A549 (cell line): Measurements from ENCODE around the gene GCC1. TPM values are rescaled to one million over a fixed set of nuclear protein-coding genes. Genes with fewer than 3 reads are reported as not detected.

Source experiments
- ATAC-seq, 2 experiments: fragments of 200-7000 bp in 1 of 2; fragments of >200 bp in 1 of 2; cut with Nextera tagmentation in 1 of 2; cut with Tn5 transposase in 1 of 2; 3 replicates each; pipeline versions ENCODE4 v1.8.0 to v1.9.1; 2018 to 2020; ENCODE audit warnings: mild to moderate bottlenecking in 1 of 2, moderate library complexity in 1 of 2
- CTCF ChIA-PET: fragments of 300-600 bp; sonication (Branson Sonifier 250); formaldehyde crosslinking; extraction: SDS; loops from one replicate; lab custom pipeline; 2021; ENCODE audit warnings: antibody characterized with exemption, inconsistent platforms; lab: Yijun Ruan, JAX
- POLR2A ChIA-PET: fragments of 350-600 bp; formaldehyde crosslinking; extraction: SDS; loops from one replicate; lab custom pipeline; 2021; ENCODE audit warnings: antibody characterized with exemption, inconsistent platforms; lab: Yijun Ruan, JAX
- DNase-seq, 2 experiments: peaks; one replicate each; pipeline versions ENCODE4 v3.0.0 to v3.0.0-alpha.2; 2011 to 2016; ENCODE audit warnings: low read depth in 1 of 2, low spot score in 1 of 2
- FAIRE-seq: peaks from 2 replicates; lab custom pipeline; 2011; peaks lifted over from hg19 to GRCh38; lab: Jason Lieb, UNC
- H3K27ac ChIP-seq, 2 experiments: fragments of >200 bp; sonication (Bioruptor Twin); formaldehyde crosslinking; 3 replicates each; pipeline ENCODE4 v1.5.1; 2016 to 2017
- H3K4me1 ChIP-seq: fragments of >200 bp; sonication (Bioruptor Twin); formaldehyde crosslinking; 3 replicates; pipeline ENCODE4 v1.6.1; 2016
- H3K4me2 ChIP-seq: fragments of >200 bp; sonication (Bioruptor Twin); formaldehyde crosslinking; 3 replicates; pipeline ENCODE4 v1.6.1; 2016
- H3K4me3 ChIP-seq: fragments of >200 bp; sonication (Bioruptor Twin); formaldehyde crosslinking; 3 replicates; pipeline ENCODE4 v1.5.1; 2016
- H3K9me3 ChIP-seq: fragments of >200 bp; sonication (Bioruptor Twin); formaldehyde crosslinking; 3 replicates; pipeline ENCODE4 v1.6.1; 2016
- CBX8 ChIP-seq: fragments of 200-600 bp; sonication (generic); IDR thresholded peaks from 2 replicates; pipeline ENCODE4 v1.6.1; 2016
- CTCF ChIP-seq: fragments of >200 bp; sonication (Bioruptor Twin); formaldehyde crosslinking; IDR thresholded peaks from 3 replicates; pipeline ENCODE4 v1.5.1; 2016
- E2F6 ChIP-seq: IDR thresholded peaks from 2 replicates; pipeline ENCODE4 v1.6.1; 2012; ENCODE audit warnings: low read depth, borderline replicate concordance
- EHF ChIP-seq: fragments of 250-450 bp; sonication (Bioruptor Pico); IDR thresholded peaks from 2 replicates; pipeline ENCODE4 v1.5.0; 2020; ENCODE audit warnings: mild to moderate bottlenecking
- EHMT2 ChIP-seq: fragments of 200-600 bp; sonication (generic); IDR thresholded peaks from 2 replicates; pipeline ENCODE4 v1.6.1; 2016; ENCODE audit warnings: antibody characterized with exemption, low read depth, mild to moderate bottlenecking, moderate library complexity
- ELK1 ChIP-seq: fragments of 150-350 bp; IDR thresholded peaks from 2 replicates; pipeline ENCODE4 v1.6.1; 2014; ENCODE audit warnings: low read depth, mild to moderate bottlenecking, low read length
- EP300 ChIP-seq, 2 experiments: fragments of >200 bp; sonication (Bioruptor Twin); formaldehyde crosslinking; IDR thresholded peaks; 2 replicates in 1 of 2; 3 replicates in 1 of 2; pipeline ENCODE4 v1.6.1; 2016 to 2017
- FOSL2 ChIP-seq, 2 experiments: fragments of 450-650 bp in 1 of 2; fragments of >200 bp in 1 of 2; sonication (Bioruptor Twin) in 1 of 2; formaldehyde crosslinking; IDR thresholded peaks; 2 replicates each; pipeline versions ENCODE4 v1.5.0 to v1.6.1; 2016 to 2020; ENCODE audit warnings: mild to moderate bottlenecking in 1 of 2, moderate library complexity in 1 of 2
- HDAC2 ChIP-seq: fragments of 200-600 bp; sonication (generic); IDR thresholded peaks from 2 replicates; pipeline ENCODE4 v1.6.1; 2016
- HEYL ChIP-seq: fragments of 250-450 bp; sonication (Bioruptor Pico); IDR thresholded peaks from 2 replicates; pipeline ENCODE4 v1.8.0; 2021; ENCODE audit warnings: mild to moderate bottlenecking, moderate library complexity
- HMGXB4 ChIP-seq: fragments of 250-450 bp; sonication (Bioruptor Pico); IDR thresholded peaks from 2 replicates; pipeline ENCODE4 v1.5.0; 2021; ENCODE audit warnings: mild to moderate bottlenecking, moderate library complexity, borderline replicate concordance
- HOXA7 ChIP-seq: fragments of 250-450 bp; sonication (Bioruptor Pico); IDR thresholded peaks from 2 replicates; pipeline ENCODE4 v1.5.0; 2020; ENCODE audit warnings: mild to moderate bottlenecking, moderate library complexity
- HOXB5 ChIP-seq: fragments of 250-450 bp; sonication (Bioruptor Pico); IDR thresholded peaks from 2 replicates; pipeline ENCODE4 v1.5.0; 2020; ENCODE audit warnings: mild to moderate bottlenecking, moderate library complexity
- JUNB ChIP-seq: fragments of >200 bp; sonication (Bioruptor Twin); formaldehyde crosslinking; IDR thresholded peaks from 2 replicates; pipeline ENCODE4 v1.6.1; 2016
- MAX ChIP-seq: IDR thresholded peaks from 2 replicates; pipeline ENCODE4 v1.6.1; 2012
- NFE2L2 ChIP-seq: fragments of 150-350 bp; conservative IDR thresholded peaks from 2 replicates; pipeline ENCODE4 v1.6.1; 2014; ENCODE audit warnings: low read length
- NPAS2 ChIP-seq: fragments of 250-450 bp; sonication (Bioruptor Pico); IDR thresholded peaks from 2 replicates; pipeline ENCODE4 v1.8.0; 2022; ENCODE audit warnings: mild to moderate bottlenecking, moderate library complexity, borderline replicate concordance
- NR3C1 ChIP-seq: fragments of >200 bp; sonication (Bioruptor Twin); formaldehyde crosslinking; IDR thresholded peaks from 3 replicates; pipeline ENCODE4 v1.6.1; 2017
- PBX3 ChIP-seq: IDR thresholded peaks from 2 replicates; pipeline ENCODE4 v1.6.1; 2012
- PHF8 ChIP-seq: fragments of 200-600 bp; sonication (generic); IDR thresholded peaks from 2 replicates; pipeline ENCODE4 v1.6.1; 2016; ENCODE audit warnings: low read depth, mild to moderate bottlenecking, antibody characterized with exemption, moderate library complexity, borderline replicate concordance
- POLR2A ChIP-seq: IDR thresholded peaks from 2 replicates; pipeline ENCODE4 v1.6.1; 2012; ENCODE audit warnings: mild to moderate bottlenecking, low read length
- REST ChIP-seq: fragments of 200-600 bp; sonication (generic); IDR thresholded peaks from 2 replicates; pipeline ENCODE4 v1.6.1; 2016; ENCODE audit warnings: antibody characterized with exemption, mild to moderate bottlenecking, moderate library complexity
- SREBF2 ChIP-seq: fragments of 450-650 bp; IDR thresholded peaks from 2 replicates; pipeline ENCODE4 v1.6.1; 2014; ENCODE audit warnings: mild to moderate bottlenecking, moderate library complexity
- TP53 ChIP-seq: fragments of 250-450 bp; sonication (Bioruptor Pico); IDR thresholded peaks from 2 replicates; pipeline ENCODE4 v1.5.0; 2021; ENCODE audit warnings: mild to moderate bottlenecking, moderate library complexity
- USF2 ChIP-seq: fragments of 450-650 bp; IDR thresholded peaks from 2 replicates; pipeline ENCODE4 v1.6.1; 2014; ENCODE audit warnings: antibody characterized with exemption
- ZFP36 ChIP-seq: fragments of 450-650 bp; IDR thresholded peaks from 2 replicates; pipeline ENCODE4 v1.6.1; 2014; ENCODE audit warnings: borderline replicate concordance; ENCODE audit not compliant: partially characterized antibody
- ZNF302 ChIP-seq: fragments of 250-450 bp; sonication (Bioruptor Pico); IDR thresholded peaks from 2 replicates; pipeline ENCODE4 v1.9.0; 2021; ENCODE audit warnings: inconsistent platforms, mild to moderate bottlenecking, moderate library complexity
- WGBS: methylation state at CpG from one replicate; pipeline ENCODE4 v1.1.6; 2017; ENCODE audit errors: missing lambda C conversion rate; 5-methylcytosine and 5-hydroxymethylcytosine counted together
- polyA minus RNA-seq: library from RNA; depleted of rRNA, polyadenylated mRNA; stranded (reverse); fragments of >200 nt; gene quantifications from 2 replicates; pipeline ENCODE4 v1.2.3, GENCODE V29; 2011; rRNA and poly(A)+ RNA removed
- polyA plus RNA-seq, 4 experiments: library from polyadenylated mRNA; depleted of rRNA in 3 of 4; stranded (reverse); fragments of >200 nt; fragmentation: RNase III in 1 of 4; extraction: RNeasy Plus Mini Kit Qiagen cat#74134 plus additional on column Dnase treatment in 1 of 4; gene quantifications; 2 replicates in 3 of 4; 3 replicates in 1 of 4; pipeline ENCODE4 v1.2.3, GENCODE V29; 2011 to 2017

Gene GCC1
- polyA plus RNA-seq (2011; rRNA removed): 15.7 and 15.8 TPM in 2 replicates
- 3.8 and 4.5 TPM in 2 replicates for polyA plus RNA-seq (2012; cell fraction: cytosol; rRNA removed)
- 3.4 and 3.8 TPM in 2 replicates for polyA plus RNA-seq (2012; cell fraction: nucleus; rRNA removed)
- polyA plus RNA-seq (2017; fragmentation: RNase III; extraction: RNeasy Plus Mini Kit Qiagen cat#74134 plus additional on column Dnase treatment): 11.8 to 13.4 TPM (median 12.5 TPM) in 3 replicates
- polyA minus RNA-seq: 25.7 and 26.0 TPM in 2 replicates

GRCh38 chr7:127585044-127585953 lies at the start of gene GCC1:
TSS of gene GCC1 (minus strand) at chr7:127585596. CDS start at chr7:127585182, 414 bp downstream.
- DNase-seq: peak; percentile 87 to 88
- Histone ChIP-seq H3K4me3 (peak within 1 kb of the TSS; percentile 96), H3K4me1 (peaks cover 23% of the 10 kb centered on the region), H3K9me3 (no peaks in the 10 kb centered on the region), H3K27ac (peak within 1 kb of the TSS; percentile 86 to 88), H3K4me2 (peak within 1 kb of the TSS; percentile 98)
- WGBS: 12% methylated on average over 28 of the region's 78 CpGs
- POLR2A ChIA-PET: interaction anchor here (0.6 to 1.0 kb wide), 2 partner anchors 38 to 193 kb away, joined by 3 read pairs; partner anchors contain the start of gene ZNF800
- peak; percentile 59 to 82 for ATAC-seq
- no peak for FAIRE-seq
- CTCF ChIA-PET: interaction anchor here (0.8 to 1.1 kb wide), 2 partner anchors 12 to 115 kb away, joined by 3 read pairs; no protein-coding TSS in a partner anchor
- TF ChIP-seq EHF (CRISPR knock-in tag) (no peak), NPAS2 (CRISPR knock-in tag) (no peak), MAX (peak; percentile 97), POLR2A (peak; percentile 91), SREBF2 (no peak), ELK1 (no peak), REST (no peak), EP300 (IDR thresholded peaks at IDR 0.05) (no peak), ZFP36 (no peak), CBX8 (no peak), CTCF (no peak), TP53 (CRISPR knock-in tag) (no peak), ZNF302 (CRISPR knock-in tag) (no peak), PBX3 (no peak), HOXB5 (CRISPR knock-in tag) (0 out of 2 replicates have a peak, but pooled peaks have one; percentile 14), NFE2L2 (no peak), HDAC2 (no peak), HOXA7 (CRISPR knock-in tag) (no peak), USF2 (no peak), E2F6 (peak; percentile 99), JUNB (no peak), FOSL2 (IDR thresholded peaks at IDR 0.05) (no peak), FOSL2 (CRISPR knock-in tag; IDR thresholded peaks at IDR 0.05) (no peak), EHMT2 (no peak), PHF8 (peak; percentile 86; the same call in 1 of the 2 replicates), NR3C1 (no peak), HEYL (CRISPR knock-in tag) (no peak), HMGXB4 (CRISPR knock-in tag) (no peak)
